Measurements from ENCODE around the gene MALT1.

DNA sequence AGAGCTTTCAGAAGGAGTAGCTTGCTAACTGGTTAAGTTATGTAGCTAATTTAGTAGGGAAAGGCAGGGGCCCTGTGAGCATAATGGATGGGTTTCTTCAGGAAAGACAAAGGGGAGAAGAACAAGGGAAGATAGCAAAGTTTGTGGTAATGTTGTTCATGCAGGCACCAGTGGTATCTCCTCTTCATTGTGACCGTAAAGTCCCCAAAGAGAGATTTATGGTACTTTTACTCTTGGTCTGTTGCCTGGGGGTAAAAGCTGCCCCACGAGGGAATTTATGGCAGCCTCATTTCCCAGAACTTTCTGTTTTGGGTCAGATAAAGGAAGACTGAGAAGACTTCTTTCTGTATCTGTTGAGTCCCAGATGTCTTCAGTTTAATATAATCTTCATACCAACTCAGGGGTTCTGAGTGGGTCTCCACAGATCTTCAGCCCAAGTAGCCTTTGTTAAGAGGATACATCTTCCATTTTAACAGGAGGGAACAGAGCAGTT is 27.5 kb downstream of the MALT1 start:
- TF ChIP-seq POLR2A (IDR thresholded peaks at IDR 0.05; ENCODE audit: low read depth, low read length) (no peak), POLR2AphosphoS5 (IDR thresholded peaks at IDR 0.05; ENCODE audit: low read depth, low read length) (no peak), TAF1 (IDR thresholded peaks at IDR 0.05; ENCODE audit: borderline replicate concordance, low read depth, low read length) (no peak)

Data from GM12892 (cell line).